H1 (cell line): ENCODE measurements around the gene GAD2. TPM values are rescaled to one million over a fixed set of nuclear protein-coding genes. Genes with fewer than 3 reads are reported as not detected.

Source experiments
- CTCF ChIA-PET: fragments of 300-600 bp; sonication (Branson Sonifier 250); formaldehyde crosslinking; loops from one replicate; lab custom pipeline; 2021; ENCODE audit not compliant: partially characterized antibody; lab: Charles Lee
- POLR2A ChIA-PET: fragments of 300-600 bp; sonication (Branson Sonifier 250); formaldehyde crosslinking; loops from one replicate; lab custom pipeline; 2021; ENCODE audit warnings: inconsistent platforms; ENCODE audit not compliant: partially characterized antibody; lab: Charles Lee
- DNase-seq, 2 experiments: peaks; one replicate each; pipeline versions ENCODE4 v3.0.0 to v3.0.0-alpha.2; 2010 to 2022; ENCODE audit warnings: low spot score in 2 of 2, low read depth in 1 of 2, mixed read lengths in 1 of 2
- FAIRE-seq: peaks from 2 replicates; lab custom pipeline; 2011; peaks lifted over from hg19 to GRCh38; lab: Jason Lieb, UNC
- H2AFZ ChIP-seq: 2 replicates; pipeline ENCODE4 v1.8.1; 2012; ENCODE audit warnings: low read length, inconsistent platforms
- H2AK5ac ChIP-seq: 2 replicates; pipeline ENCODE4 v1.6.1; 2013; ENCODE audit warnings: low read depth, low read length
- H2BK120ac ChIP-seq: replicated peaks from 2 replicates; pipeline ENCODE3; 2013; ENCODE audit warnings: low read depth, low read length, inconsistent platforms
- H2BK12ac ChIP-seq: 2 replicates; pipeline ENCODE4 v1.6.1; 2013; ENCODE audit warnings: low read depth, low read length
- H2BK15ac ChIP-seq: 2 replicates; pipeline ENCODE4 v1.6.1; 2013; ENCODE audit warnings: low read length
- H2BK20ac ChIP-seq: 2 replicates; pipeline ENCODE4 v1.6.1; 2013; ENCODE audit warnings: low read length
- H2BK5ac ChIP-seq: 2 replicates; pipeline ENCODE4 v1.6.1; 2013; ENCODE audit warnings: low read depth, low read length
- H3K14ac ChIP-seq: 2 replicates; pipeline ENCODE4 v1.6.1; 2013; ENCODE audit warnings: inconsistent platforms; ENCODE audit not compliant: insufficient read length
- H3K18ac ChIP-seq: 2 replicates; pipeline ENCODE4 v1.6.1; 2013; ENCODE audit warnings: low read length; ENCODE audit errors: extremely low read depth
- H3K23ac ChIP-seq: 2 replicates; pipeline ENCODE4 v1.6.1; 2013; ENCODE audit warnings: inconsistent platforms; ENCODE audit not compliant: insufficient read length
- H3K23me2 ChIP-seq: 2 replicates; pipeline ENCODE4 v1.6.1; 2013; ENCODE audit warnings: low read depth, low read length
- H3K27ac ChIP-seq: 2 replicates; pipeline ENCODE4 v1.6.1; 2011; ENCODE audit warnings: low read depth, low read length, inconsistent platforms
- H3K27me3 ChIP-seq, 4 experiments: replicated peaks in 1 of 4; 1 replicate in 1 of 4; 2 replicates in 3 of 4; pipeline versions ENCODE4 v1.6.1 to v1.8.1; 2011 to 2013; ENCODE audit warnings: low read length in 3 of 4, mild to moderate bottlenecking in 3 of 4, inconsistent platforms in 2 of 4, mixed read lengths in 2 of 4, moderate library complexity in 1 of 4; ENCODE audit not compliant: control insufficient read depth in 3 of 4, insufficient read depth in 3 of 4; ENCODE audit errors: extremely low read depth in 1 of 4
- H3K36me3 ChIP-seq, 4 experiments: 2 replicates each; pipeline versions ENCODE4 v1.6.1 to v1.8.1; 2011 to 2013; ENCODE audit warnings: mild to moderate bottlenecking in 4 of 4, low read length in 3 of 4, moderate library complexity in 2 of 4, control low read depth in 1 of 4, inconsistent platforms in 1 of 4; ENCODE audit not compliant: insufficient read depth in 4 of 4, control insufficient read depth in 2 of 4
- H3K4ac ChIP-seq: replicated peaks from 2 replicates; pipeline ENCODE3; 2013; ENCODE audit warnings: low read length, low read depth, mixed read lengths, inconsistent platforms; ENCODE audit not compliant: insufficient read length
- H3K4me1 ChIP-seq, 4 experiments: replicated peaks in 1 of 4; 1 replicate in 1 of 4; 2 replicates in 3 of 4; pipeline versions ENCODE4 v1.6.1 to v1.8.1; 2011 to 2013; ENCODE audit warnings: low read length in 3 of 4, inconsistent platforms in 2 of 4, mixed read lengths in 1 of 4; ENCODE audit not compliant: insufficient read depth in 4 of 4, control insufficient read depth in 3 of 4
- H3K4me2 ChIP-seq, 2 experiments: 2 replicates each; pipeline versions ENCODE4 v1.6.1 to v1.8.1; 2011 to 2013; ENCODE audit warnings: low read depth in 2 of 2, low read length in 2 of 2, control low read depth in 1 of 2, inconsistent platforms in 1 of 2, mild to moderate bottlenecking in 1 of 2; ENCODE audit not compliant: insufficient read depth in 1 of 2
- H3K4me3 ChIP-seq, 4 experiments: fragments of 200-600, 300-600 bp in 1 of 4; sonication (generic), shearing (Covaris generic), sonication (Bioruptor Twin) in 1 of 4; 2 replicates each; pipeline versions ENCODE4 v1.5.1 to v1.8.1; 2011 to 2016; ENCODE audit warnings: low read length in 4 of 4, low read depth in 3 of 4, control low read depth in 2 of 4, inconsistent platforms in 2 of 4, mild to moderate bottlenecking in 2 of 4, mixed read lengths in 1 of 4, moderate library complexity in 1 of 4; ENCODE audit not compliant: insufficient read depth in 2 of 4; ENCODE audit errors: extremely low read depth in 1 of 4
- H3K56ac ChIP-seq: replicated peaks from 2 replicates; pipeline ENCODE3; 2013; ENCODE audit warnings: low read depth, mild to moderate bottlenecking, mixed read lengths, low read length, inconsistent platforms; ENCODE audit not compliant: insufficient read length
- H3K79me1 ChIP-seq: 2 replicates; pipeline ENCODE4 v1.6.1; 2013; ENCODE audit warnings: low read depth, low read length, control low read depth
- H3K79me2 ChIP-seq, 2 experiments: 2 replicates each; pipeline versions ENCODE4 v1.6.1 to v1.8.1; 2012 to 2013; ENCODE audit warnings: low read length in 2 of 2, mild to moderate bottlenecking in 2 of 2, inconsistent platforms in 1 of 2; ENCODE audit not compliant: insufficient read depth in 2 of 2, control insufficient read depth in 1 of 2
- H3K9ac ChIP-seq, 4 experiments: replicated peaks in 1 of 4; 1 replicate in 1 of 4; 2 replicates in 3 of 4; pipeline versions ENCODE4 v1.6.1 to v1.8.1; 2011 to 2013; ENCODE audit warnings: low read depth in 3 of 4, low read length in 3 of 4, control low read depth in 2 of 4, mild to moderate bottlenecking in 2 of 4, moderate library complexity in 2 of 4, inconsistent platforms in 1 of 4; ENCODE audit errors: extremely low read depth in 1 of 4
- H3K9me3 ChIP-seq, 2 experiments: 2 replicates each; pipeline versions ENCODE4 v1.6.1 to v1.8.1; 2012 to 2013; ENCODE audit warnings: mild to moderate bottlenecking in 2 of 2, moderate library complexity in 2 of 2, control low read depth in 1 of 2, inconsistent platforms in 1 of 2, low read depth in 1 of 2, low read length in 1 of 2, mixed read lengths in 1 of 2; ENCODE audit not compliant: insufficient read depth in 2 of 2
- H4K20me1 ChIP-seq, 2 experiments: replicated peaks in 1 of 2; 2 replicates each; pipeline versions ENCODE3 to v1.8.1; 2011 to 2013; ENCODE audit warnings: inconsistent platforms in 2 of 2, low read length in 2 of 2, mild to moderate bottlenecking in 1 of 2; ENCODE audit not compliant: insufficient read depth in 2 of 2, control insufficient read depth in 1 of 2
- H4K5ac ChIP-seq: 2 replicates; pipeline ENCODE4 v1.6.1; 2013; ENCODE audit warnings: low read length, low read depth, mixed read lengths, inconsistent platforms; ENCODE audit not compliant: insufficient read length
- H4K8ac ChIP-seq: 2 replicates; pipeline ENCODE4 v1.8.0; 2013; ENCODE audit warnings: mild to moderate bottlenecking, moderate library complexity, low read length, inconsistent platforms; ENCODE audit not compliant: insufficient read depth; ENCODE audit errors: extremely low read depth
- H4K91ac ChIP-seq: replicated peaks from 2 replicates; pipeline ENCODE3; 2013; ENCODE audit warnings: low read length, mixed read lengths, inconsistent platforms; ENCODE audit not compliant: insufficient read length
- PHF8 ChIP-seq: fragments of 200-600 bp; sonication (generic); conservative IDR thresholded peaks from 2 replicates; pipeline ENCODE4 v1.7.1; 2012; ENCODE audit warnings: low read depth, mild to moderate bottlenecking, inconsistent platforms, low read length, moderate library complexity
- RAD21 ChIP-seq, 2 experiments: IDR thresholded peaks in 1 of 2; conservative IDR thresholded peaks in 1 of 2; 2 replicates each; pipeline ENCODE4 v1.6.1; 2011; ENCODE audit warnings: low read depth in 2 of 2, low read length in 2 of 2, improper control_type of control experiment in 1 of 2, inconsistent platforms in 1 of 2, mild to moderate bottlenecking in 1 of 2, moderate library complexity in 1 of 2
- WGBS, 2 experiments: shearing (Covaris generic) in 1 of 2; methylation state at CpG; one replicate each; pipeline versions ENCODE4 v1.1.6 to v1.1.7; 2013 to 2015; ENCODE audit warnings: low lambda C conversion rate in 2 of 2, mixed read lengths in 2 of 2, inconsistent platforms in 1 of 2, low coverage in 1 of 2, missing lambda C conversion rate in 1 of 2; ENCODE audit not compliant: insufficient replicate concordance in 2 of 2, insufficient coverage in 1 of 2, insufficient read length in 1 of 2; ENCODE audit errors: extremely low coverage in 1 of 2, missing lambda C conversion rate in 1 of 2; 5-methylcytosine and 5-hydroxymethylcytosine counted together
- polyA plus RNA-seq, 7 experiments: library from polyadenylated mRNA; depleted of rRNA in 3 of 7; stranded (reverse) in 5 of 7; unstranded in 2 of 7; fragments of >200 nt in 5 of 7; fragments of 200-250 nt in 2 of 7; gene quantifications; 1 replicate in 5 of 7; 2 replicates in 1 of 7; 4 replicates in 1 of 7; pipeline versions ENCODE4 v1.2.1 to v1.2.3, GENCODE V29; 2011 to 2013; ENCODE audit warnings: missing spikeins in 2 of 7, mixed read lengths in 2 of 7
- total RNA-seq: library from RNA; stranded (reverse); fragmentation: NEBNext Ultra II Directional; extraction: Animal tissue kit (Norgen Biotek cat#: 25700); gene quantifications from 2 replicates; pipeline ENCODE4 v1.2.1, GENCODE V29; 2021

Gene GAD2
- total and polyA plus RNA-seq, 2 of the 8 experiments (the other 6 are each of a cell fraction or from before 2014, with no cell fraction given) = 0.30 to 0.47 TPM

DNA sequence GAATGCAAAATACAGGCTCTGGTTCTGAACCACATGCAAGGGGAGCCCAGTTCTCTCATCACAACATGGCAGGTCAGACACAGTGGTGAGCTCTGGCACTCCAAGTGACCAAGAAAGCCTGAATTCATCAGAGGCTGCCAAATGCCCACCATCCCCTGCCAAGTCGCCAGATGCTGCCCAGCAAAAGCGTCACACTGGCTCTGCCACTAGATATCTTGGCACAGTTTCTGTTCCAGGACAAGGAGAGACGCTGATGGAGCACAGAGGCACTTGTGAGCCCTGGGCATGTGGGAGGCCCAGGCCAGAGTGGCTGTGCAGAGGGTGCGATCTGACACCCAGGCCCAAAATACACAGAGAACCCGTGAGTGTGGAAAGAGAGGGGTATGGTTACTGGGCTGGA is 57.8 kb downstream of the GAD2 start:
- WGBS, 2 experiments = 87% methylated on average over 5 of the region's 5 CpGs; no CpG with 5 or more reads in 1 of the 2 experiments
- Histone ChIP-seq H3K79me1 (no peaks in the 10 kb centered on the region), H3K9me3 (no peaks in the 10 kb centered on the region), H3K56ac (no peak overlapping the region), H2BK15ac (no peak overlapping the region), H2AK5ac (no peak overlapping the region), H2AFZ (no peak overlapping the region), H3K27me3 (no peaks in the 10 kb centered on the region), H3K4ac (no peak overlapping the region), H3K27ac (no peak overlapping the region), H2BK20ac (no peak overlapping the region), H3K23me2 (no peaks in the 10 kb centered on the region), H3K9ac (no peak overlapping the region), H2BK5ac (no peak overlapping the region), H2BK120ac (no peak overlapping the region), H3K4me3 (no peak overlapping the region), H4K5ac (no peak overlapping the region), H2BK12ac (no peak overlapping the region), H3K14ac (no peak overlapping the region), H3K36me3 (no peaks in the 10 kb centered on the region), H3K23ac (no peak overlapping the region), H3K18ac (no peak overlapping the region), H4K8ac (no peak overlapping the region; the same call in 1 of the 2 replicates), H3K79me2 (no peaks in the 10 kb centered on the region), H3K4me2 (no peak overlapping the region), H4K20me1 (no peaks in the 10 kb centered on the region), H4K91ac (no peak overlapping the region), H3K4me1 (no peaks in the 10 kb centered on the region; a peak in 1 of 7 replicates)
- DNase-seq = no peak
- no peak for FAIRE-seq
- ChIA-PET POLR2A (interaction anchor here (0.6 kb wide), 1 partner anchor 967 kb away, joined by 3 read pairs; no protein-coding TSS in a partner anchor), CTCF (interaction anchor here (0.6 kb wide), 1 partner anchor 61 kb away, joined by 3 read pairs; no protein-coding TSS in a partner anchor)
- TF ChIP-seq RAD21 (IDR thresholded peaks at IDR 0.05 in 1 of 2, conservative IDR thresholded peaks at IDR 0.05 in 1 of 2; ENCODE audit: low read depth in 2 of 2, low read length in 2 of 2) (no peak), PHF8 (no peak)
